Naive thymus-derived CD4-positive, alpha-beta T cell (primary cell): ENCODE data around the gene KLHL22. TPM values are rescaled to one million over a fixed set of nuclear protein-coding genes. Genes with fewer than 3 reads are reported as not detected.

Experiments used
- ATAC-seq: fragments of 150-1000 bp; cut with Tn5 transposase; 2 replicates; pipeline ENCODE4 v1.10.0; 2021; ENCODE audit warnings: mild to moderate bottlenecking, moderate library complexity
- CTCF ChIA-PET: fragments of 350-600 bp; sonication (Branson Sonifier 250); formaldehyde crosslinking; loops from one replicate; lab custom pipeline; 2021; ENCODE audit warnings: antibody characterized with exemption; lab: Charles Lee
- POLR2A ChIA-PET: fragments of 350-600 bp; sonication (Branson Sonifier 250); formaldehyde crosslinking; loops from one replicate; lab custom pipeline; 2021; ENCODE audit warnings: antibody characterized with exemption, inconsistent platforms; lab: Charles Lee
- DNase-seq, 9 donors: peaks; one replicate each; pipeline versions ENCODE4 v3.0.0 to v3.0.0-alpha.2; 2020 to 2022; ENCODE audit warnings: mixed read lengths in 1 of 9
- H3K27ac ChIP-seq: one replicate; pipeline ENCODE4 v1.7.0; 2013; ENCODE audit warnings: mild to moderate bottlenecking, low read depth, low read length, moderate library complexity
- H3K27me3 ChIP-seq, 2 donors: one replicate each; pipeline ENCODE4 v1.7.0; 2013; ENCODE audit warnings: low read length in 2 of 2, mild to moderate bottlenecking in 2 of 2, moderate library complexity in 2 of 2; ENCODE audit not compliant: control insufficient read depth in 2 of 2, insufficient read depth in 2 of 2
- H3K36me3 ChIP-seq, 3 experiments: 1 replicate in 2 of 3; 2 replicates in 1 of 3; pipeline ENCODE4 v1.7.0; 2013; ENCODE audit warnings: low read length in 3 of 3, mild to moderate bottlenecking in 3 of 3, moderate library complexity in 1 of 3; ENCODE audit not compliant: insufficient read depth in 3 of 3, control insufficient read depth in 2 of 3
- H3K4me1 ChIP-seq, 2 donors: one replicate each; pipeline ENCODE4 v1.7.0; 2013; ENCODE audit warnings: low read length in 2 of 2, mild to moderate bottlenecking in 2 of 2, moderate library complexity in 1 of 2; ENCODE audit not compliant: control insufficient read depth in 2 of 2, insufficient read depth in 2 of 2
- H3K4me3 ChIP-seq: 2 replicates; pipeline ENCODE4 v1.7.0; 2013; ENCODE audit warnings: mild to moderate bottlenecking, low read length
- H3K9me3 ChIP-seq, 3 experiments: 1 replicate in 2 of 3; 2 replicates in 1 of 3; pipeline ENCODE4 v1.7.0; 2013; ENCODE audit warnings: low read length in 3 of 3; ENCODE audit not compliant: control insufficient read depth in 2 of 3
- H3K27ac Mint-ChIP-seq, 9 donors: one replicate each; pipeline ENCODE4 v1.8.0; 2020 to 2022; ENCODE audit warnings: mixed read lengths in 9 of 9, mild to moderate bottlenecking in 8 of 9, moderate library complexity in 5 of 9, inconsistent platforms in 2 of 9
- H3K27me3 Mint-ChIP-seq, 5 donors: one replicate each; pipeline ENCODE4 v1.8.0; 2021 to 2022; ENCODE audit warnings: mixed read lengths in 5 of 5, mild to moderate bottlenecking in 1 of 5
- H3K36me3 Mint-ChIP-seq, 5 donors: one replicate each; pipeline ENCODE4 v1.8.0; 2020 to 2022; ENCODE audit warnings: mixed read lengths in 5 of 5, mild to moderate bottlenecking in 3 of 5, inconsistent platforms in 1 of 5
- H3K4me1 Mint-ChIP-seq, 7 donors: one replicate each; pipeline ENCODE4 v1.8.0; 2020 to 2022; ENCODE audit warnings: mixed read lengths in 7 of 7, mild to moderate bottlenecking in 3 of 7, inconsistent platforms in 1 of 7
- H3K4me3 Mint-ChIP-seq, 10 donors: one replicate each; pipeline ENCODE4 v1.8.0; 2020 to 2022; ENCODE audit warnings: mild to moderate bottlenecking in 10 of 10, mixed read lengths in 10 of 10, moderate library complexity in 6 of 10, inconsistent platforms in 2 of 10
- H3K9me3 Mint-ChIP-seq, 11 donors: one replicate each; pipeline ENCODE4 v1.8.0; 2020 to 2022; ENCODE audit warnings: mixed read lengths in 11 of 11, mild to moderate bottlenecking in 4 of 11, inconsistent platforms in 1 of 11, moderate library complexity in 1 of 11
- intact Hi-C, 2 donors: fragments of 100-400 bp; cut with micrococcal nuclease; formaldehyde crosslinking; loops; one replicate each; pipeline ENCODE4 v1.15.1; 2023
- polyA plus RNA-seq, 2 donors: library from polyadenylated mRNA; unstranded; fragments of 300-500 nt; fragmentation: Illumina TruSeq; gene quantifications; one replicate each; pipeline ENCODE4 v1.2.3, GENCODE V29; 2021
- total RNA-seq, 6 experiments: library from RNA in 5 of 6; stranded (reverse) in 5 of 6; gene quantifications; 1 replicate in 5 of 6; 2 replicates in 1 of 6; pipeline ENCODE4 v1.2.3 and lab custom pipeline; 2021 to 2026

Gene KLHL22
- total and polyA plus RNA-seq, 7 experiments from 2014 or later, result 20.6 to 71.3 (median 40.0) TPM

DNA sequence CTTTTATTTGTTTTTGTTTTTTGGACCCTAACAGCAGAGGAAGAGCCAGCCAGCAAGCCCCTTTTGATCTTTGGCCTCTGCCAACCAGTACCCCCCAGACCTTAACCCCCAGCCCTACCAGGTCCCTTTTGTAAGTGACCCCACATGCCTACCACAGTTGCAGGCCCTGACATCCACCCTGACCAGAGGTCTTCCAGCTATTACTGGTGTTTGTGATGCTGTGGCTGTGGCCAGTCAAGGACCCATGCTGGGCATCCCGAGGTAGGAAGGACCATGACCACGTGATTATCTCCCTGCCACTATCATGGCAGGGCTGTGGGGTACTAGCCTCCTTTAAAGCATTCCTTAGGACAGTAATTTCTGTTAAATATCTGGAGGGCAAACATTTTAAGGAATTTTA, 20.8 kb upstream of the KLHL22 start:
- peak overlapping the region in 1 of 10 donors; percentile 38 for H3K4me3 Mint-ChIP-seq
- no peak for DNase-seq
- Histone ChIP-seq H3K9me3 (no peaks in the 10 kb centered on the region), H3K4me3 (no peak overlapping the region), H3K27me3 (no peaks in the 10 kb centered on the region), H3K36me3 (peaks cover 0 to 52% (median 5%) of the 10 kb centered on the region in 3 experiments), H3K4me1 (peaks cover 21 to 27% of the 10 kb centered on the region in 2 donors), H3K27ac (no peak overlapping the region)
- ChIA-PET POLR2A (interaction anchor here (0.6 kb wide), 1 partner anchor 154 kb away, joined by 3 read pairs; no protein-coding TSS in a partner anchor), CTCF (interaction anchor here (0.7 kb wide), 1 partner anchor 39 kb away, joined by 3 read pairs; no protein-coding TSS in a partner anchor)
- ATAC-seq, result no peak
- peak overlapping the region in 6 of 9 donors; percentile 23 to 75 (median 59) for H3K27ac Mint-ChIP-seq
- no peaks in the 10 kb centered on the region for H3K27me3 Mint-ChIP-seq
- peaks cover 5 to 46% (median 22%) of the 10 kb centered on the region in 5 donors for H3K36me3 Mint-ChIP-seq
- no peaks in the 10 kb centered on the region for H3K9me3 Mint-ChIP-seq
- H3K4me1 Mint-ChIP-seq, result peaks cover 57 to 82% (median 74%) of the 10 kb centered on the region in 7 donors
- intact Hi-C loops, result no loop called here

DNA sequence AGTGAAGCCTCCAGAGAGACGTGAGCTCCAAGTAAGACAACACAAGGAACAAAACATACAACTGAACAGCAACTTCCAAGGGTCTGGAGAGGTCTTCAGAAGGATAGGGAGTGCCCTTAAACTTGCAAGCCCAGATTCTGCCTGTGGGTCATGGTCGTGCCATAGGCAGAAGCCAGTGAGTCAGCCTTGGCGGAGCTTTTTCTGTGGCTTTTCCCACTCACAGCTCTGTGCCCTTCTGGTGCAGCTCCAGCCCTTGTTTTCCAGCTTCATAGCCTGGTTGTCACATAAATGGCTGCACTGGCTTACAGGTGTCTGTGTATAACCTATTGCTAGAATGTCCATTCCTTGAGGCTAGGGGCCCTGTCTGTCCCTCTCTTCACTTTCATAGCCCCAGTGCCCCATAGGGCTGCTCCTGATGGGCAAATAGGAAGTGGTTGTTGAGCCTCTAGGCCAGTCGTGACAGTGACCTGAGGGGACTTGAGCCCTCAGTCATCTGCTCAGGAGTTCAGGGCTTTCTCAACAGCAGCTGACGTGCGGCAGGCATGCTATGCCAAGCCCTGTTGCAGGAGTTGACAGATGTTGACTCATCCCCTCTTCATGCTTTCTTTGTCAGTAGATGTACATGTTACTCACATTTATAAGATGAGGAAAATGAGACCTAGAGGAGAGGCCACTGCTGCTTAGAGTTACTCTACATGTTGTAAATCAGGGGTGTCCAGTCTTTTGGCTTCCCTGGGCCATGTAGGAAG, 19.2 kb upstream of the KLHL22 start:
- Mint-ChIP-seq H3K4me3 (peak overlapping the region in 3 of 10 donors; percentile 15 to 32 (median 30)), H3K27ac (peak overlapping the region in 7 of 9 donors; percentile 5 to 83 (median 37)), H3K4me1 (peaks cover 61 to 87% (median 79%) of the 10 kb centered on the region in 7 donors), H3K36me3 (peaks cover 4 to 44% (median 16%) of the 10 kb centered on the region in 5 donors), H3K27me3 (no peaks in the 10 kb centered on the region), H3K9me3 (no peaks in the 10 kb centered on the region)
- intact Hi-C loops, result no loop called here
- no peaks in the 10 kb centered on the region for H3K9me3 ChIP-seq
- H3K27me3 ChIP-seq, result no peaks in the 10 kb centered on the region
- POLR2A ChIA-PET, result interaction anchor here (0.5 to 1.6 kb wide), 4 partner anchors 52 to 628 kb away, joined by 3 to 4 read pairs (median 4); no protein-coding TSS in a partner anchor
- no peak for ATAC-seq
- no peak for DNase-seq
- peaks cover 0 to 41% (median 5%) of the 10 kb centered on the region in 3 experiments for H3K36me3 ChIP-seq
- peaks cover 34 to 42% of the 10 kb centered on the region in 2 donors for H3K4me1 ChIP-seq
- H3K27ac ChIP-seq, result no peak overlapping the region
- CTCF ChIA-PET, result interaction anchor here (0.6 kb wide), 1 partner anchor 12 kb away, joined by 3 read pairs; no protein-coding TSS in a partner anchor
- no peak overlapping the region for H3K4me3 ChIP-seq

DNA sequence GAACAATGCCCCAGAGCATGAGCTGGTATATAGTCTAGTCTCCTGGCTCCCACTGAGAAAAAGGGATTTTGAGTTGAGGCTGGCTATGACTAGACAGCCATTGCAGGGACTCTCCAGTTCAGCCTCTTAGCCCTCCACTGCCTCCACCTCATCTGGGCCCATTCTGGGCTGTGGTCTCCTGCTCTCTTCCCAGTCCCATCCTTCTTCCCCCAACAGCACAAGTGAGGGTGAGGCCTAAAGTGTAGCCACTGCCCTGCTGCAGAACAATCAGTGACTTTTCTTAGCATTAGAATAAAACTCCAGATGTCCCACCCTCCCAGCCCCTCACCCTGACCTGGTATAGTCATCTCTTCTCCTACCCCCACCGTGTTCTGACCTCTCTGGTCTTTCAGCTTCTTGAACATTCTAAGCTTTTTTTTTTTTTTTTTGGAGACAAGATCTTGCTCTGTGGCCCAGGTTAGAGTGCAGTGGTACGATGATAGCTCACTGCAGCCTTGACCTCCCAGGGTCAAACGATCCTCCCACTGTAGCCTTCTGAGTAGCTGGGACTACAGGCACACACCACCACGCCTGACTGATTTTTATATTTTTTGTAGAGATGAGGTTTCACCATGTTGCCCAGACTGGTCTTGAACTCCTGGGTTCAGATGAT, 16.1 kb upstream of the KLHL22 start:
- peaks cover 0 to 30% (median 5%) of the 10 kb centered on the region in 3 experiments for H3K36me3 ChIP-seq
- no peaks in the 10 kb centered on the region for H3K27me3 ChIP-seq
- ChIA-PET CTCF (interaction anchor here (0.6 to 1.9 kb wide), 6 partner anchors 9 to 57 kb away, joined by 3 to 6 read pairs (median 4); no protein-coding TSS in a partner anchor), POLR2A (interaction anchor here (0.7 to 2.8 kb wide), 8 partner anchors 32 to 67 kb away, joined by 3 to 9 read pairs (median 3); no protein-coding TSS in a partner anchor)
- H3K4me1 ChIP-seq, result peaks cover 36 to 45% of the 10 kb centered on the region in 2 donors
- Mint-ChIP-seq H3K36me3 (peaks cover 4 to 30% (median 5%) of the 10 kb centered on the region in 5 donors), H3K9me3 (no peaks in the 10 kb centered on the region), H3K4me3 (peak overlapping the region in 9 of 10 donors; percentile 12 to 100 (median 63)), H3K27me3 (no peaks in the 10 kb centered on the region), H3K27ac (peak overlapping the region in 8 of 9 donors; percentile 22 to 82 (median 64)), H3K4me1 (peaks cover 62 to 85% (median 78%) of the 10 kb centered on the region in 7 donors)
- H3K9me3 ChIP-seq, result no peaks in the 10 kb centered on the region
- no peak for DNase-seq
- H3K27ac ChIP-seq, result no peak overlapping the region
- H3K4me3 ChIP-seq, result no peak overlapping the region
- ATAC-seq, result no peak
- intact Hi-C loops, result no loop called here

DNA sequence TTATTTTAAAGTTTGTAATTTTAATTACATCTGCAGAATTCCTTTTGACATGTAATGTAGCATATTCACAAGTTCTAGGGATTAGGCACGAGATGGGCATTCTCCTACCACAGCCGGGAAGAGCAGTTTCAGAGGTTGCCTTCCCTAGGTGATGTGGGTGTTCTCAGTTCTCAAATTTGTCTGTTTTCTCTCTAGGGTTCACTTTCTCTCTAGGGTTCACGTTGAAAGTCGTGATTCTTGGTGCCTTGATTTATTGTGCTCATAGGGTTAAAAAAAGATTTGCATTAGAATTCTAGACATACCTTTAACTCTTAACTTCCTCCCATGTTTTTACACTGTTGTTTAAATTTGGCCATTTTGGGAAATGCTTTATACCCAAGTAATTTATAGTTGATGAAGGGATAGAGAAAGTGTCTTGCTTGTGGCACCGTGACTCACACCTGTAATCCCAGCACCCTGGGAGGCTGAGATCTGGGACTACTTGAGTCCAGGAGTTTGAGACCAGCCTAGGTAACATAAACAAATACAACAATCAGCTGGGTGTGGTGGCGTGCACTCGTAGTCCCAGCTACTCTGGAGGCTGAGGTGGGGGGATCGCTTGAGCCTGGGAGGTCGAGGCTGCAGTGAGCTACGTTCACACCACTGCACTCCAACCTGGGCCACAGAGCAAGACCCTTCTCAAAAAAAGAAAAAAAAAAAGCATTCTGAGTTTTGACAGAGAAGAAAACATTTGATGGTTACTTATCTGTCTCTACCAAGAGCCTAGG, 15.4 kb upstream of the KLHL22 start:
- H3K27ac ChIP-seq, result no peak overlapping the region
- ChIA-PET CTCF (interaction anchor here (1.0 to 1.9 kb wide), 3 partner anchors 51 to 58 kb away, joined by 4 to 6 read pairs (median 5); no protein-coding TSS in a partner anchor), POLR2A (interaction anchor here (0.7 to 2.8 kb wide), 5 partner anchors 15 to 68 kb away, joined by 3 to 9 read pairs (median 3); no protein-coding TSS in a partner anchor)
- Mint-ChIP-seq H3K36me3 (peaks cover 4 to 30% (median 5%) of the 10 kb centered on the region in 5 donors), H3K4me1 (peaks cover 63 to 84% (median 74%) of the 10 kb centered on the region in 7 donors), H3K4me3 (peak overlapping the region; percentile 16 to 100 (median 70)), H3K9me3 (no peaks in the 10 kb centered on the region), H3K27ac (peak overlapping the region in 7 of 9 donors; percentile 26 to 82 (median 52)), H3K27me3 (no peaks in the 10 kb centered on the region)
- intact Hi-C loops, result no loop called here
- no peak overlapping the region for H3K4me3 ChIP-seq
- peaks cover 0 to 26% (median 5%) of the 10 kb centered on the region in 3 experiments for H3K36me3 ChIP-seq
- peaks cover 32 to 41% of the 10 kb centered on the region in 2 donors for H3K4me1 ChIP-seq
- no peak for ATAC-seq
- H3K27me3 ChIP-seq, result no peaks in the 10 kb centered on the region
- H3K9me3 ChIP-seq, result no peaks in the 10 kb centered on the region
- DNase-seq, result no peak

DNA sequence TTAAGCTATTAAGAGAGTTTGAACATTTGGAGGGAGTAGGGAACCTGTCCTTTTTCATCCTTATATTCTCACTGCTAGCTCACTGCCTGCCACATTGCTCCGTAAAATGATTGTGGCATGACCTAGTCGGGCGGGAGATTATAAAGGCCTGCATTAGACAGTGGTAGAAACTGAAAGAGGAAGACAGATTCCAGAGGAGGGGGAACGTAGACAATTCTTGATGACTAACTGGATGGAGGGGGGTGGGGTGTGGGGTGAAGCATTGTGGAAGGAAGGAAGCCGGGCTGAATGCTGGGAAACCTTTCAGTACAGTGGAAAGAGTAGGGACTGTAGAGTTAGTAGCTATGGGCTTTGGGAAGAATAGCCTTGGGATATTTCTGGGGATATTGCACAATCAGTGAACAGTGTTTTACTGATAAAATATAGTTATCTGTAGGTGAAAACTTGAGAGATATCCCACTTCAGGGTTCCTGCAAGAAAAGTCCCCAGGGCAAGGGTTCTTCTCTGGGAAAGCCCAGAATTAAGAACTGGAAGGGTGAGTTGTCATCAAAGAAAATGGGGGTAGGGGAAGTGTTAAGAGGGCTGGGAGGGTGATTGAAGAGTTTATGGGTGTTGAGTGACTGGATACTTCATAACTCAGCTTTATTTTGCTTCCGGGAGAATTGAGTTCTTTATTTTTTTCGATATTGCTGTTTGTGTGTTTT, 13.9 kb upstream of the KLHL22 start:
- Histone ChIP-seq H3K4me1 (peaks cover 32 to 41% of the 10 kb centered on the region in 2 donors), H3K27me3 (no peaks in the 10 kb centered on the region), H3K9me3 (no peaks in the 10 kb centered on the region), H3K36me3 (peaks cover 0 to 18% (median 5%) of the 10 kb centered on the region in 3 experiments), H3K27ac (peak overlapping the region; percentile 57), H3K4me3 (peak overlapping the region; percentile 45)
- peak overlapping the region; percentile 90 to 99 (median 96) for H3K27ac Mint-ChIP-seq
- DNase-seq (peak in 6 of 9 donors; percentile 17 to 67 (median 27)), ATAC-seq (peak; percentile 76)
- ChIA-PET POLR2A (interaction anchor here (0.6 to 4.9 kb wide), 12 partner anchors 12 to 80 kb away, joined by 3 to 65 read pairs (median 8); no protein-coding TSS in a partner anchor), CTCF (interaction anchor here (0.7 to 1.9 kb wide), 5 partner anchors 15 to 65 kb away, joined by 3 to 7 read pairs (median 3); no protein-coding TSS in a partner anchor)
- peaks cover 4 to 25% (median 5%) of the 10 kb centered on the region in 5 donors for H3K36me3 Mint-ChIP-seq
- intact Hi-C loops, result loop anchor here (2.0 to 5.0 kb wide), 4 partner anchors 13 to 193 kb away; partner anchors contain the start of gene DGCR6L (in 1 of the 2)
- no peaks in the 10 kb centered on the region for H3K27me3 Mint-ChIP-seq
- peak overlapping the region; percentile 96 to 100 (median 98) for H3K4me3 Mint-ChIP-seq
- peaks cover 59 to 72% (median 67%) of the 10 kb centered on the region in 7 donors for H3K4me1 Mint-ChIP-seq
- H3K9me3 Mint-ChIP-seq, result no peaks in the 10 kb centered on the region
